Ramos (cell line): ENCODE data around the gene FSIP1.

Experiments used
- in situ Hi-C: fragments of 300-500 bp; cut with MboI; formaldehyde crosslinking; loops from one replicate; pipeline ENCODE4 v1.14.3; 2022; ENCODE audit warnings: low sequenced_read_pairs; ENCODE audit not compliant: unreplicated experiment

Gene FSIP1

DNA sequence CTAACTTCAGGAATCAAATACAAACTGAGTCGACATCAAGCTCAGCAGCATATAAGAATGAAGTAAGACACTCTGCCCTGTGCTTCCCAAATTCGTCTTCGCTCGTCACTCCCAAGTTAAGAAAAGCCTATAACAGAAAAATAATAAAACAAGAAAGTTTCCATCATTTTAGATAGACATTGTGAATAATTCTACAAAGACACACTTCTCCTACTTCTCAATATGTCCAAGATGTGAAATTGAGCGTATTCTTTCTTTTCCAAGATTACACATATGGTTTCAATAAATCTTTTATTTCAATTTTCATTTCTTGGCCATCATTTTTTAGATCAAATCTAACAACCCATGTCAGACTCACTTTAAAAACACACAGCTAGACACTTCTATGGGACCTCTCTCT lies 85.1 kb downstream of the FSIP1 start:
- in situ Hi-C loops = loop anchor here (25.0 kb wide), 1 partner anchor 565 kb away; no protein-coding TSS in a partner anchor

DNA sequence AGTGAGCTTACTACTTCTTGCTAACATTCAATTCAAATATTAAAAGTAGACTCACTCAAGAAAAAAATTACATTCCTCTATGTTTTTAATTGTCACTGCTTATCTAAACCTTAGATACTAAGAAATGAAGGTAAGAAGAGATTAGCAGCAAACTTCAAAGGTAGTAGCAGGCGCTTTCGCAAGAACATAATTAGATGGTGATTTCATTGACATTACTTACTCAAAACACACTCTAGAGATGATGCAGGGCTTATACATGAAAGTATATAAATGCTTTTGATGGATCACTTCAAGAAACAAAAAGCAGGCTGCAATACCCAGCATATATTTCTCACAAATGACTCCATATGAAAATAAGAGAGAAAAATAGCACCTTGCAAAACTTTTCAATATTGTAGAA lies 86.8 kb downstream of the FSIP1 start:
- in situ Hi-C loops = loop anchor here (25.0 kb wide), 1 partner anchor 567 kb away; no protein-coding TSS in a partner anchor

DNA sequence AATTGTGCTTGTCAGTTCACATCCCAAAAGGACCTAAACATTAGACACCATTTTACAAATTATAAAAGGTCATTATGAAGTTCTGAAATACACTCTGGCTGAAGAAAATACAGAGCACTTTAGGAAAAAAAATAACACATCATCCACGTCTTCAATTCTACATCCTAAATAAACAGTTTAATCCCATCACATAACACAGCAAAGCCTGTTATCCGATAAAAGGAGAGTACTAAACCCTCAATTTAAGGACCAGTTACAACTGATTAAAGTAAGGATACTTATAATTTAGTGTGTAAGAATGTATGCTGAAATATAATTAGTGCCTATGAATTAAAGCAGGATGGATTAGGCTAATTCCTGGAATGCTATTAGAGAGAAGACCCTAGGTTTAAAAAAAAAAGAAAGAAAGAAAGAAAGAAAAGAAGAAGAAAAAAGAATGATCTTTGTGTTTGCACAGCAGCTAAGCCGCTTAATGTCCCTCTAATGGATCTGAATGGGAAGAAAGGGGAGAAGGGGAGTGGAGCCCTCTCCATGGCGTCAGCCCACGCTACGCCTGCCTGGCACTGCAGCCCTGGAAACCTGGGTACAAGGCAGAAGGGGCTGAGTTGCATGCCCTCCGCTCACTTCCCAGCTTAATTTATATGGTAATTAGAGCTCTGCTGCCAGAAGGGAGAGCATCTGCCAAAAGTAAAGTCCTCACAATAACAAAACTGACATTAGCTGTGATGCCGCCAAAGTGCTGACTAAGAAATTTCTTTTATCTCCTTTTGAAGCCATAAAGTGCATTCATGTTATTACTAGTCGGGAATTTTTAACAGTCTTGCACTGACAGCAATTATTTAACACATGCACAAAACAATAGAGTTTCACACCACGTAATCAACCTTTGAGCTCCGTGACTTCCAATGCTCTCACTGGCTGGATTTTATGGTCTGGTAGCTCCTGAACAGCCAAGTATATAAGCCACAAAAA lies 90.0 kb downstream of the FSIP1 start:
- in situ Hi-C loops = loop anchor here (25.0 kb wide), 1 partner anchor 570 kb away; no protein-coding TSS in a partner anchor

DNA sequence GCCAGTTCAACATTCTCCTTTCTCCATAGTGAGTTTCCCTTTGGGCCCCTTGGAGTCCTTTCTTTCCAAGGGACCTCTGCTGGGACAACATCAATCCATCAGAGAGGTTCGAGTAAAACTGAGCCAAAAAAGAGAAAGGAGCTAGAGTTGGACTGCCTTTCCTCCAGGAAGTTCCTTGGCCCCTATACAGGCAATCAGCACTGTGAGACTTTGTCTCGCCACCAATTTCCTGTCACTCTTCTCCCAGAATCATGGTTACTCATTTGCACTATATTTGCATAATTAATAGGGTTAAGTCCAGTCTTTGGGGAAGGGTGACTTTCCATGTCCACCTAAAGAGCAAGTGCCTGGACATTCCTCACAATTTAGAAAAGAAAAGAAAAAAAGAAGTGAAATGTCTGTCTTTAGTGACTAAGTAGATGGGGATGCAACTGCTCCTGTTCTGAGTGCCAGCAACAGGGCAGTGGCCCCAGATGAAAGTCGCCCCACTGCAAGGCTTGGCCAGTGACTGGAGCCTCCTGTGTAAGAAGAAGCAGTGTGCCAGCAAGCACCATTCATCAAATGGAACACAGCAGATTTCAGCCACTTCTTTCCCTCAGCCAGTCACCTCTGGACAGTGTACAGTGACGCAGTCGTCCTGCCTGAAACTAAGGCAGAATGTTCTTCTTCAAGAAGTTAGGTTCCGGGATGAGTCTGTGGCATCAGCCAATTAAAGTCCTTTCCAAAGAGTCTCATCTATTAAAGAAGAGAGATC lies 91.6 kb downstream of the FSIP1 start:
- in situ Hi-C loops = loop anchor here (25.0 kb wide), 1 partner anchor 571 kb away; no protein-coding TSS in a partner anchor

GRCh38 chr15:39687965-39688364 lies 94.7 kb downstream of the FSIP1 start:
- in situ Hi-C loops = loop anchor here (25.0 kb wide), 1 partner anchor 574 kb away; no protein-coding TSS in a partner anchor

GRCh38 chr15:39685999-39686613 lies 96.5 kb downstream of the FSIP1 start:
- in situ Hi-C loops = loop anchor here (25.0 kb wide), 1 partner anchor 576 kb away; no protein-coding TSS in a partner anchor

- in situ Hi-C loops = loop anchor here (25.0 kb wide), 1 partner anchor 577 kb away; no protein-coding TSS in a partner anchor
Observed at GRCh38 chr15:39685367-39685766, 97.3 kb downstream of the FSIP1 start.

DNA sequence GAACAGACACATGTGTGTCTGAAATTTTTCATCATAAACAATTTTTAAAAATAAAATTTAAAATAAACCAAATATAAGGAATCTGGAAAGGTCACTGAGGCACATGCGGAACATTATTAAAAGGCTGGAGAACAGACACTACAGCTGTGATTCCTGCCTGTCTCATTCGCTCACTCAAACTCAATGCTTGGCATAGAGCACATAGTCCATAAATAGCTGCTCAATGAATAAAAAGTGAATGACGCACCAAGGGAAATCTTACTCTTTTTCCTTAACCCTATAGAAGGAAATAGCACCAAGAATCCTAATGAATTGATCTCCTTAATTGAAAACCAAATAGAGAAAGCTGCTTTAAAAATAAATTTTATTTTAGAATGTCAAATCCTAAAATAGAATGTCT lies 98.4 kb downstream of the FSIP1 start:
- in situ Hi-C loops = loop anchor here (25.0 kb wide), 1 partner anchor 578 kb away; no protein-coding TSS in a partner anchor

- in situ Hi-C loops = loop anchor here (25.0 kb wide), 1 partner anchor 580 kb away; no protein-coding TSS in a partner anchor
Observed at GRCh38 chr15:39682366-39682765, 100.3 kb downstream of the FSIP1 start.

- in situ Hi-C loops = loop anchor here (25.0 kb wide), 1 partner anchor 581 kb away; no protein-coding TSS in a partner anchor
Observed at GRCh38 chr15:39680868-39681267, 101.8 kb downstream of the FSIP1 start.

DNA sequence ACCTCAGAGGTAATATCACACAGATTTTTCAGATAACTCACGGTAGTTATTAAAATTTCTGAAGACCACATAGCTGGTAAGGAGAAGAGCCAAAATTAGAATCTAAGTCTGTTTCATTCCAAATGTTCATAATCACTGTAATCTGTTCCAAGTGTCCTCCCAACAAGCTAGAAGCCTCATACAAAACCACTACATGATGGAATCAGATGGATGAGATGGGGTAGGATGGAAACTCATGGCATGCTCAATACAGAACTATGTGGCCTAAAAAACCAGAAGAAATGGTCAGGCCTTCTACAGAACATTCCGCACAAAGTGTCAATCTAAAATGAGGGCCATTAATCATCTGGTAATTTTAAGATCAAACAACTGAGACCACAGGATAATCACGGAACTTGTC lies 110.0 kb downstream of the FSIP1 start:
- in situ Hi-C loops = no loop called here

DNA sequence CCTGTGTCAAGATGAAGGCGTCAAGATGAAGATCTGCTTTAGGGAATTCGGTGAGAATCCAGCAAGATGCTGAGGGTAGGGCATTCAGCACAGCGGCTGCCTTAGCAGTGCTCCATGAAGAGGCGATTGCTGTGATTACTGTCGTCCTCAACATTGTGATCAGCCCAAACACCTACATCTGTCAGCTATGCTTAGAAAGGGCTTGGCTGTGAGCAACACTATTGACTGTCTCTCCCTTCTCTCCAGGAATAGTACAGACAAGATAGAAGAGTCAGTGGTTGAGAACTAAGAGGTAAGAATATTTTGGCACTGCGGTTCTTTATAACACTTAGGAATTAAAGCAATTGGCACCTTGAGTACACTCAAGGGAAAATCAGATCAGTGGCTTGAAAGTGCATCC lies 110.5 kb downstream of the FSIP1 start:
- in situ Hi-C loops = no loop called here

DNA sequence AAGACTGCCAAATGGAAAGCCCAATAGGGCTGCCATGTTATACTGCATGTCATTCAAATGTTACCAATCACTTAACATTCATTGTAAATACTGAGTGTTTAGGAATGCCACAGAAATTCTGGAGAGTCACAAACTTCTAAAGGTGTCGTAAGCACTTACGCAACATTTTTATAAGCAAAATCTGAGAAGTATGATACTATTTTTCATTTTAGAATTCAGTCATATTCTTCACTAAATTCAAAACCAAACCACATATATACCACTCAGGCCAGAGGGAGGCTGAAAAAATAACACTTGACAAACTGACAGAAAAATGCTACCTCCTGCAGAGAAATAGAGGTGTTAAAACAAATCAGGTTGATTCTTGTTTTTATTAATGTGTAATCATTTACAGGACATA lies 112.0 kb downstream of the FSIP1 start:
- in situ Hi-C loops = no loop called here

DNA sequence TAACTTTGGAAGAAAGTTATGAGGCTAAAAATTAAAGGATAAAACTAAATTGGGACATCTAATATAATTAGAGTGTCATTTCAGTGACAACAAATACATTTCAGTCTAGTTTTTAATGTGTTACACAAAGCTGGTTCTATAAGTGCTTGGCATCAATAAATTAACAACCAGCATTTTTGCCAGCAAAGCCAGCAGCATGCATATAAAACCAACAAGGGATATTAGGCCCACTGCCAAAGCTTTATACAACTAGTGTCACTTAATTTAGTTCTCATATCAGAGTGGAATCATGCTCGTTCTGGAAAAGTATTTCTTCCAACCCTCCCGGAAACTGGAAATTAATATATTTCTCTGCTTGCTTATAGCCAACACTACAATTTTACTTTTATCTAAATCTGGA lies 113.0 kb downstream of the FSIP1 start:
- in situ Hi-C loops = no loop called here

- in situ Hi-C loops = no loop called here
Observed at GRCh38 chr15:39669241-39669640, 113.4 kb downstream of the FSIP1 start.

DNA sequence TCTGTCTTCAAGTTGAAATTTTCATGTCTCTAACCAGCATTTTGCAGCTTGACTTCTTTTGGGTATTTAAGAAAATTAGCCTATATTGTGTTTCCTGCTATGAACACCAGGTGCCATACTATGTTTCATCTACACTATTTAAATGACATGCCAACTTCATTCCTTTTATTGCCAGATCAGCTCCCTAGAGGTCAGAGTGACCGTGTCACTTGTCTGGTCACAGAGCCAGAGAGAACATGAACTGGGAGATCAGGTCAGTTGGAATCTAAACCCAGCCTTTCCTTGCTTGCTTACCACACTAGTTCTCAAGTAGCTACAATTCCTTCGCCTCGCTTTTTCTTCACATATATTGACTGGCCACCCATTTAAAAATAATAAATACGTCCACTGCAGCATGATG lies 114.2 kb downstream of the FSIP1 start:
- in situ Hi-C loops = no loop called here

DNA sequence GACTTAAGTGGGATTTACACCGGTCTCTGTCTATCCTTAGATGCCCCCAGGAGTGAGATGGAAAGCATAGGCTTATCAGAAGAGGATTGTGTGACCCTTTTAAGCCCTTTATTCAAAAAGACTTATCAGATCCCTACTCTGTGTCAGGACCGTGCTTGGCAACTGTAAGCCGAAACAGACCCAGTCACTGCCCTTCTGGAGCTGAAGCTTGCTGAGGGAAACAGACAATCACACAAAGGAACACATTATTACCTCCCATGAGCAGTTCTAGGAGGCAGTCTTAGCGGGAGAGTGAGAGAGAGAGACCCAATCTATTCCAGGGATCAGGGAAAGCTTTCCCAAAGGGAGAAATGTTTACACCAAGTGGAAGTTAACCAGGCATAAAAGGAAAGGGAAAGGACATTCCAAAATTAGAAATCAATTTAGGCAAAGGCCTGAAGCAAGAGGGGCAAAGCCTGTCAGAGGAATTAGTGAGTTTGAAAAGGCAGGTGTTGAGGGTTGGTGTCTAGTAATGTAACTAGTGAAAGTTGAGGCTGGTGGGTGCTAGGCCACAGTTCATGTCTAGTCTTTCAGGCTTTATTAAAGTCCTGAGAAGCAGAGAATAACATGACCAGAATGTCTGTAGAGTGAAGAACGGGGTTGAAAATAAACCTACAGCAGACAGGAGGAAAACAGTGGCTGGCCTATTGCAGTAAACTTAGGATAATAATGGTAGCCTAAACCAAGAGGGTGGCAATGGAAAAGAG lies 115.1 kb downstream of the FSIP1 start:
- in situ Hi-C loops = no loop called here

- in situ Hi-C loops = no loop called here
Observed at GRCh38 chr15:39666677-39667076, 116.0 kb downstream of the FSIP1 start.

- in situ Hi-C loops = no loop called here
Observed at GRCh38 chr15:39665629-39666250, 116.9 kb downstream of the FSIP1 start.
